AG04449 (cell line): Measurements from ENCODE around the gene SELENOW.

Experiments
- CTCF ChIA-PET: fragments of 350-600 bp; formaldehyde crosslinking; extraction: SDS; loops from one replicate; lab custom pipeline; 2021; ENCODE audit warnings: antibody characterized with exemption; lab: Yijun Ruan, JAX
- POLR2A ChIA-PET: fragments of 400-600, 350-600 bp; formaldehyde crosslinking; extraction: SDS; loops from one replicate; lab custom pipeline; 2020; ENCODE audit warnings: antibody characterized with exemption, inconsistent platforms; lab: Yijun Ruan, JAX
- DNase-seq: peaks from one replicate; pipeline ENCODE4 v3.0.0-alpha.2; 2010; ENCODE audit warnings: low read depth, low spot score
- H3K4me3 ChIP-seq: 2 replicates; pipeline ENCODE4 v1.5.1; 2011; ENCODE audit warnings: low read depth, mild to moderate bottlenecking, control low read depth, low read length
- CTCF ChIP-seq: IDR thresholded peaks from one replicate; pipeline ENCODE4 v1.5.1; 2011; ENCODE audit warnings: mild to moderate bottlenecking, moderate library complexity, low read length, control low read depth, inconsistent platforms; ENCODE audit not compliant: insufficient read depth; ENCODE audit errors: missing control alignments

The SELENOW gene

GRCh38 chr19:47778049-47778953, at the start of gene SELENOW:
Gene SELENOW (plus strand): TSS chr19:47778703. CDS start chr19:47778786, 83 bp downstream.
- no peak for TF ChIP-seq CTCF

DNA sequence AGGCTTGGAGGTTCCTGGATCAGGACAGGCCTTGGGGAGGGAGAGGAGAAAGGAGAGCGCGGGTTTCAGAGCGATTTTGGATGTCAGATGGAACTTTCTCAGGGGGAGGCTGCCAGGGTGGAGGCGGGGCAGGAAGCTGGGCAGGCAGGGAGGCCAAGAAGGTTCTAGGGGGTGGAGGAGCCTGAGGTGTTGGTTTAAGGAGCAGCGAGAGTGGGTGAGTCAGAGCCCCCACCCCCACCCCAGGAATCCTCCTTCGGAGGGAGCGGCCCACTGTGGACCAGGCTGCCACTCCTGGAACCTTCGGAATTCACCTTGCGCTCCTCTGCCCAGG, 49.1 kb upstream of the SELENOW start:
- ChIA-PET CTCF (interaction anchor here (1.2 kb wide), 1 partner anchor 10 kb away, joined by 3 read pairs; no protein-coding TSS in a partner anchor), POLR2A (interaction anchor here (0.8 to 2.1 kb wide), 7 partner anchors 8 to 19 kb away, joined by 3 to 17 read pairs (median 5); partner anchors contain the start of gene EHD2)
- DNase-seq: no peak
- TF ChIP-seq CTCF: no peak
- no peak overlapping the region; the same call in 1 of the 2 replicates for H3K4me3 ChIP-seq

More at GRCh38 chr19:47778049-47778953, at the start of gene SELENOW:
- DNase-seq: no peak
- H3K4me3 ChIP-seq: peak within 1 kb of the TSS; percentile 96
- POLR2A ChIA-PET: interaction anchor here (0.6 to 1.0 kb wide), 3 partner anchors 13 to 337 kb away, joined by 3 to 4 read pairs (median 3); no protein-coding TSS in a partner anchor
- CTCF ChIA-PET: interaction anchor here (0.9 to 9.6 kb wide), 3 partner anchors 11 to 12 kb away, joined by 3 to 63 read pairs (median 12); no protein-coding TSS in a partner anchor

- no peak for DNase-seq
These were observed 48.5 kb upstream of the SELENOW start for GRCh38 chr19:47729799-47730520.

DNA sequence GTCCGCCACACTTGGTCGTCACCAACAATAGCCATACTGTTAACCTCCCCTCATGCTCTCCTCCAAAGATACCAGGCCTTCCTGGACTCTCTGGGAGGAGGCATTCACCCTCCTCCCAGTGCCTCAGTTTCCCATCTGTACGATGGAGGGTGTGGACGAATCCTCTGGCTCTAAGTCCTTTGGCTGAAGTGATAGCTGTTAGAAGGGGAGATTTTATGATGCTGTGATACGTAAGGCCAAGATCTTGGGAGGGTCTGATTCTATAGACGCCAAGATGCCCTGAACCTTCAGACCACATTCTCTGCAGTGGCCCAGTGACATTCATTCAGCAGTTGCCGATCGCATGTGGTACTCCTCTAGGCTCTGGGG, 48.0 kb upstream of the SELENOW start:
- no peak overlapping the region for H3K4me3 ChIP-seq
- no peak for DNase-seq
- no peak for TF ChIP-seq CTCF
- ChIA-PET POLR2A (interaction anchor here (1.6 to 2.1 kb wide), 3 partner anchors 7 to 14 kb away, joined by 5 to 17 read pairs (median 5); no protein-coding TSS in a partner anchor), CTCF (interaction anchor here (0.6 kb wide), 1 partner anchor 52 kb away, joined by 4 read pairs; no protein-coding TSS in a partner anchor)

More at GRCh38 chr19:47729799-47730520, 48.5 kb upstream of the SELENOW start:
- no peak for TF ChIP-seq CTCF
- POLR2A ChIA-PET: interaction anchor here (0.8 to 2.1 kb wide), 7 partner anchors 8 to 19 kb away, joined by 3 to 17 read pairs (median 5); partner anchors contain the start of gene EHD2
- CTCF ChIA-PET: interaction anchor here (1.2 kb wide), 1 partner anchor 11 kb away, joined by 3 read pairs; no protein-coding TSS in a partner anchor
- no peak overlapping the region for H3K4me3 ChIP-seq

GRCh38 chr19:47730910-47731309, 47.6 kb upstream of the SELENOW start:
- CTCF ChIA-PET: interaction anchor here (0.6 to 3.8 kb wide), 2 partner anchors 13 to 51 kb away, joined by 4 to 14 read pairs; no protein-coding TSS in a partner anchor
- H3K4me3 ChIP-seq: no peak overlapping the region
- POLR2A ChIA-PET: no interaction called here
- TF ChIP-seq CTCF: no peak
- DNase-seq: no peak
